ENCODE data around the gene CALHM1. TPM values are rescaled to one million over a fixed set of nuclear protein-coding genes. Genes with fewer than 3 reads are reported as not detected.

CALHM1 gene, protein sequence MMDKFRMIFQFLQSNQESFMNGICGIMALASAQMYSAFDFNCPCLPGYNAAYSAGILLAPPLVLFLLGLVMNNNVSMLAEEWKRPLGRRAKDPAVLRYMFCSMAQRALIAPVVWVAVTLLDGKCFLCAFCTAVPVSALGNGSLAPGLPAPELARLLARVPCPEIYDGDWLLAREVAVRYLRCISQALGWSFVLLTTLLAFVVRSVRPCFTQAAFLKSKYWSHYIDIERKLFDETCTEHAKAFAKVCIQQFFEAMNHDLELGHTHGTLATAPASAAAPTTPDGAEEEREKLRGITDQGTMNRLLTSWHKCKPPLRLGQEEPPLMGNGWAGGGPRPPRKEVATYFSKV
- not detected in 2 replicates for total RNA-seq

DNA sequence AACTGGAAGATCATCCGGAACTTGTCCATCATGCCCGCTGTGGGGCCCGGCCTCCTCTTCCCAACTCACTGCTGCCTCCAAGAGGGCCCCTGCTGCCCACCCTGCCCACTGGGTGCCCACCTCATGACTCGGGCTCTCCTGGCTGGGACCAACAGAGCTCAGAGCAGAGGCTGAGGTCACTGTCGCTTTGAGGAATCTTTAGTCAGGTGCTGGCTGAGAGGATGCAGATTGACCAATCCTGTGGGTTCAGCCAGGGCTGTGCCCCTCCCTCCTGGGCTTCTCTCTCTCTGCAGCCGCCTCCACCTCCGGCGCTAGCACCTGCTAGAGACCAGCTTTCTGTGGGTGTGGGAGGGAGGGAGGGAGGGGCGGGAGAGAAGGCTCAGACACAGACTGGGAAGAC is at the start of gene CALHM1:
CALHM1 (minus strand) TSS at position 181 of the 400 bp plus-strand sequence; CDS start at position 32, 149 bp downstream.

DNA sequence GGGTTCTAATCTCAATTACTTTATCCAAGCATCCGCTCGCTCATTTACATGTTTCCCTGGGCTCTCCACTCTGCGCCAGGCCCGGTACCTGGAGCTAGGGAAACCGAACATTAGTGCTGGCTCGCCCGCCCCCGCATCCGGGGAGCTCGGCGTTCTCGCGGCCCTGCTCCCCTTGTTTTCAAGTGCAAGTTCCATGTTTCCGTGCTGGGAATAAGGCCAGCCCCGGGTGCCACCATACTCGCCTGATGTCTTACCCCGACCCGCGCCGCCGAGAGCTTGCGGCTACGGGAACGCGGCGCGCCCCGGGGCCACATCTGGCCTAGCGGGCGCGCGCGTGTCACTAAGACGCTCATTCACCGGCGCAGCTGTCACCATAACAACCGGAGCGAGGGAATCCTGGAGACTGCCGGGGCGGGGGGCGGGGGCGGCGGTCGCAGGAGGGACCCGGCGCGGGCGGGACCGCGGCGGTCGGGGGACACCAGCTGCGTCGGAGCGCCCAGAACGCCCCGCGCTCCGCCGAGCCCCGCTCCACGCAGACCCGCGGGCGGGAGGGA is 34.7 kb upstream of the CALHM1 start, which contains the start of gene NEURL1:
NEURL1 (plus strand) TSS at position 344 of the 554 bp plus-strand sequence. CDS start 683 bp downstream, outside the sequence.

DNA sequence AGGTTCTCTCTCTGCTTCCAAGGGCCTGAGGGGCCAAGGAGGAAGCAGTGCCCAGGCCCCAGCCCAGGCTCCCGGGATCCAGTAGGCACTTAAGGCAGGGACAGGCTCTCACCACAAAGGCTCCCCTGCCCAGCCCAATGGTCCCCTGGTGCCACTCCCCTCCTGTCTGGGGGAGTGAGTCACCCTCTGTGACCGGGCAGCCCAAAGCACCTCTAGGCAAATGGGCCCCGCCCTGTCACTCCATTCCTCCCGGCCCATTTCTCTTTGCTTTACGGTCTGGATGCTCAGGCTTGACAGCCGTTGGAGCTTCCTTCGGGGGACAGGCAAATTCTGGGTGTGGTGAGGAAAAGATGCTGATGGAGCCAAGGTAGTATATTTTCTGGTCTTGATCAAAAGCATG is 20.4 kb upstream of the CALHM1 start, which contains the start of gene CALHM3:
CALHM3 (minus strand) TSS at position 106 of the 400 bp plus-strand sequence. CDS start 208 bp downstream, outside the sequence.

DNA sequence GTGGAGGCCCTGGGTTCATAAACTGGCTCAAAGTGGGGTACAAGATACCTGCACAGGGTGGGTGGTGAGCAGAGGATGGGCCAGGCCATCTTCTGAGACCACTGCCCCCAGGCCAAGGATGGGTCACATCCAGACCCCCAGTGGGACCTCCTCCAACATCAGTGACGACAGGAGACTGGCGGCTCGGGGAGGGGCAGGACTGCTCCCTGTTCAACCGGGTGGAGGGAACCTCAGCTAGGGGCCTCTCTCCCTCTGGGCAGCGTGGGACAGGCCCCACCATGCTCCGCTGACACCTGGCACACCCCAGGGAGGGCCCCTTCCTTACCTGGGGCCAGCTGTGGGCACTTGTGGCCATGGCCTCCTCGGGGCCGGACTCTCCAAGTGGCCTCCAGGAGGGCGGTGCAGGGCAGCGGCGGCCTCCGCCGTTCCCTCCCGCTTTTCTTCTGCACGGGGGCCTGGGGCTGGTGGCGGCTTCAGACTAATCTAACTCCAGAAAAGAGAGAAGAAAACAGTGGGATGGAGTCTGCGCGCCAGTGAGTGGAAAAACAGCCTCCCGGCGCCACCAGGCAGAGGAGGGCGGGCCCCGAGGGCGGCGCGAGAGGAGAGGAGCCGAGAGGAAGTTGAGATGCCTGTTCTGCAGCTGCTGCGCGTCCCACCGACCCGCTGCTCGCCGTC is 6.7 kb downstream of the CALHM1 start, which contains the start of gene CALHM2:
CALHM2 (minus strand) TSS at position 540 of the 675 bp plus-strand sequence. CDS start 2,429 bp downstream, outside the sequence.

Other genes starting within 250 kb of the CALHM1 start
- gene RPEL1, start 213.0 kb downstream of the CALHM1 start, total RNA-seq, result not detected in 2 replicates
- 2.7 and 2.9 TPM in 2 replicates for gene INA, start 181.8 kb downstream of the CALHM1 start, total RNA-seq
- gene PCGF6, start 107.8 kb downstream of the CALHM1 start, total RNA-seq, result 8.0 and 9.0 TPM in 2 replicates
- gene TAF5, start 90.9 kb downstream of the CALHM1 start, total RNA-seq, result 2.2 and 4.9 TPM in 2 replicates
- gene ATP5MK, start 62.4 kb downstream of the CALHM1 start, total RNA-seq, result 110 and 173 TPM in 2 replicates
- gene PDCD11, start 62.3 kb downstream of the CALHM1 start, total RNA-seq, result 25.2 and 31.9 TPM in 2 replicates
- gene CALHM2, start 6.5 kb downstream of the CALHM1 start, total RNA-seq, result 3.9 and 10.3 TPM in 2 replicates
- gene CALHM3, start 20.3 kb upstream of the CALHM1 start, total RNA-seq, result not detected in 2 replicates
- 0.33 and 0.51 TPM in 2 replicates for gene NEURL1, start 34.8 kb upstream of the CALHM1 start, total RNA-seq

Measured in mesangial cell (primary cell).